Thyroid gland (tissue), 4 donors: ENCODE results near the gene ABCC6. TPM values are rescaled to one million over a fixed set of nuclear protein-coding genes. Genes with fewer than 3 reads are reported as not detected.
"Not testable (repeated sequence)": the region's sequence is repeated elsewhere in the genome, so short reads cannot be mapped to it uniquely, and the experiment has no call there.

ENCODE experiments used
- DNase-seq, 2 donors: peaks; one replicate each; pipeline ENCODE4 v3.0.0-alpha.2; 2019
- H3K27ac ChIP-seq, 3 donors: fragments of 200-600 bp; sonication (generic); 1 replicate in 2 of 3; 2 replicates in 1 of 3; pipeline ENCODE4 v1.5.1; 2016 to 2019; ENCODE audit warnings: mild to moderate bottlenecking in 1 of 3, moderate library complexity in 1 of 3
- H3K27me3 ChIP-seq: fragments of 200-600 bp; sonication (generic); one replicate; pipeline ENCODE4 v1.5.1; 2019
- H3K36me3 ChIP-seq, 2 donors: fragments of 200-600 bp; sonication (generic); one replicate each; pipeline ENCODE4 v1.5.1; 2016 to 2019
- H3K4me1 ChIP-seq, 2 donors: fragments of 200-600 bp; sonication (generic); one replicate each; pipeline ENCODE4 v1.5.1; 2017 to 2019
- H3K4me3 ChIP-seq, 3 donors: fragments of 200-600 bp; sonication (generic); replicated peaks in 1 of 3; 1 replicate in 2 of 3; 2 replicates in 1 of 3; pipeline ENCODE4 v1.5.1; 2016; ENCODE audit warnings: mild to moderate bottlenecking in 1 of 3
- H3K9me3 ChIP-seq: fragments of 200-600 bp; sonication (generic); one replicate; pipeline ENCODE4 v1.5.1; 2017
- CTCF ChIP-seq, 6 experiments: fragments of 200-600 bp in 3 of 6; fragments of 450-650 bp in 3 of 6; sonication (generic) in 3 of 6; IDR thresholded peaks; one replicate each; pipeline ENCODE4 v1.5.1; 2016 to 2019; ENCODE audit warnings: antibody characterized with exemption in 6 of 6, mild to moderate bottlenecking in 2 of 6, inconsistent platforms in 1 of 6, moderate library complexity in 1 of 6
- POLR2A ChIP-seq, 2 donors: fragments of 450-650 bp; IDR thresholded peaks; one replicate each; pipeline ENCODE4 v1.6.1; 2017; ENCODE audit warnings: antibody characterized with exemption in 2 of 2, mild to moderate bottlenecking in 2 of 2, moderate library complexity in 1 of 2
- WGBS, 2 donors: methylation state at CpG; one replicate each; pipeline ENCODE4 v1.1.5; 2017; 5-methylcytosine and 5-hydroxymethylcytosine counted together
- intact Hi-C: fragments of 100-400 bp; cut with DNase I; formaldehyde crosslinking; loops from one replicate; pipeline ENCODE4 v1.15.1; 2023
- total RNA-seq, 4 donors: library from RNA; depleted of rRNA; stranded (reverse); fragments of >200 nt; gene quantifications; one replicate each; pipeline ENCODE4 v1.2.3, GENCODE V29; 2016

The ABCC6 gene
- total RNA-seq, 4 donors from 2014 or later = 4.8 to 17.7 (median 12.3) TPM

DNA sequence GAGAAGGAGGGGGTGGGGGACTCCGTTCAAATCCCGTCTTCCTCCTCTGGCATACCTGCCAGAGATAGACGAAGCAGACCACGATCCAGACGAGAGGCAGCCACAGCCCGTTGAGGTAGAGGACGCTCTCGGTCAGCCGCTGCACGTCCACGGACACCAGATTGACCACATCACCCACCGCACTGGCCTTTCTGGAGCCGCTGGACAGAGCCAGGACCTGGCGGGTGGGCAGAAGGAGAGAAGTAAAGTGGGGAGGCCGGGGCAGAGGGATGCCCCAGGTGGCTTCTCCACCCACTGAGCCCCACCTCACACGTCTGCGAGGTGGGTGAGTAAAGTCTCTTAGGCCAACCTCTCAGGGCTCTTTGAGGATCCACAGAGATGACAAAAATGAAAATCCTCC, 25.3 kb downstream of the ABCC6 start:
- DNase-seq = no peak
- no peak overlapping the region for H3K4me3 ChIP-seq
- TF ChIP-seq POLR2A (IDR thresholded peaks at IDR 0.05) (no peak), CTCF (IDR thresholded peaks at IDR 0.05) (no peak)
- no peaks in the 10 kb centered on the region for H3K4me1 ChIP-seq
- H3K27me3 ChIP-seq = no peaks in the 10 kb centered on the region
- H3K9me3 ChIP-seq = no peaks in the 10 kb centered on the region
- H3K36me3 ChIP-seq = no peaks in the 10 kb centered on the region
- H3K27ac ChIP-seq = no peak overlapping the region
- intact Hi-C loops = loop anchor here (10.0 kb wide), 1 partner anchor 433 kb away; no protein-coding TSS in a partner anchor
- 83 to 86% methylated on average over 17 of the region's 17 CpGs for WGBS, 2 donors

DNA sequence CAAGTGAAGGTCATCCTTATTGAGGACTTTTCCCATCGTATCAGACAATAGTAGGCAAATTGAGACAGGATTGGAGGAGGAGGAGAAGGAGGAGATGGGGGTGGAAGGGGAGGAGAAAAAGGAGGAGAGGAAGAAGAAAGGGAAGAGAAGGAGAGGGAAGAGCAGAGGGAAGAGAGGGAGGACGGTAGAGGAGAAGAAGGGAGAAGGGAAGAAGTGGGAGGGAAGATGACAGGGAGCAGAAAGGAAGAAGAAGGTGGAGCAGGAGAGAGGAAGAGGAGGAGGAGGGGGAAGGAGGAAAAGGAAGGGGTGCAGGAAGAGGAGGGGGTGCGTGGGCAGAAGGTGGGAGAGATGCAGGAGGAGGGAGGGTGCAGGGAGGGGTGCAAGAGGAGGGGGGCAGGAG, 26.0 kb downstream of the ABCC6 start:
- no peak overlapping the region for H3K27ac ChIP-seq
- TF ChIP-seq CTCF (IDR thresholded peaks at IDR 0.05) (no peak), POLR2A (IDR thresholded peaks at IDR 0.05) (no peak)
- intact Hi-C loops = loop anchor here (10.0 kb wide), 1 partner anchor 433 kb away; no protein-coding TSS in a partner anchor
- WGBS, 2 donors = 56% methylated on average over 3 of the region's 3 CpGs
- no peaks in the 10 kb centered on the region for H3K9me3 ChIP-seq
- DNase-seq = no peak
- H3K36me3 ChIP-seq = no peaks in the 10 kb centered on the region
- no peaks in the 10 kb centered on the region for H3K4me1 ChIP-seq
- no peak overlapping the region for H3K4me3 ChIP-seq
- no peaks in the 10 kb centered on the region for H3K27me3 ChIP-seq

DNA sequence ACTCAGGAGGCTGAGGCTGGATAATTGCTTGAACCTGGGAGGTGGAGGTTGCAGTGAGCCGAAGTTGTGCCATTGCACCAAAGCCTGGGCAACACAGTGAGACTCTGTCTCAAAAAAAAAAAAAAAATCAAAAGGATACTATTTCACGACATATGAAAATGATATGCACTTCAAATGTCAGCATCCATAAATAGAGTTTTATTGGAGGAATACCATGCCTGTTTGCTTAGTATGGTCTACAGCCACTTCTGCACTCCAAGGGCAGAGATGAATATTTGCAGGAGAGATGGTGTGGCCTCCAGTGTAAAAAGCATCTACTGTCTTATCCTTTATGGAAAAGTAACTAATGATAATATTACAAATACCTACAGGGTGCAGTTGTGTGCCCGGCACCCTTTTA, 27.2 kb downstream of the ABCC6 start:
- Histone ChIP-seq H3K27ac (no peak overlapping the region), H3K4me1 (no peaks in the 10 kb centered on the region), H3K27me3 (no peaks in the 10 kb centered on the region), H3K36me3 (no peaks in the 10 kb centered on the region), H3K4me3 (no peak overlapping the region), H3K9me3 (no peaks in the 10 kb centered on the region)
- no peak for TF ChIP-seq CTCF (IDR thresholded peaks at IDR 0.05)
- TF ChIP-seq POLR2A (IDR thresholded peaks at IDR 0.05) = no peak
- no peak for DNase-seq
- 94 to 95% methylated on average over 3 of the region's 3 CpGs for WGBS, 2 donors
- intact Hi-C loops = loop anchor here (10.0 kb wide), 1 partner anchor 431 kb away; no protein-coding TSS in a partner anchor

- Histone ChIP-seq H3K9me3 (no peaks in the 10 kb centered on the region), H3K4me1 (no peaks in the 10 kb centered on the region), H3K27me3 (no peaks in the 10 kb centered on the region), H3K27ac (no peak overlapping the region), H3K4me3 (no peak overlapping the region), H3K36me3 (no peaks in the 10 kb centered on the region)
- 70 to 74% methylated on average over 7 to 8 of the region's 8 CpGs for WGBS, 2 donors
- intact Hi-C loops = loop anchor here (10.0 kb wide), 1 partner anchor 427 kb away; no protein-coding TSS in a partner anchor
- TF ChIP-seq CTCF (IDR thresholded peaks at IDR 0.05) (no peak), POLR2A (IDR thresholded peaks at IDR 0.05) (no peak)
- no peak for DNase-seq
Measured at GRCh38 chr16:16191493-16192167, 31.7 kb downstream of the ABCC6 start.

DNA sequence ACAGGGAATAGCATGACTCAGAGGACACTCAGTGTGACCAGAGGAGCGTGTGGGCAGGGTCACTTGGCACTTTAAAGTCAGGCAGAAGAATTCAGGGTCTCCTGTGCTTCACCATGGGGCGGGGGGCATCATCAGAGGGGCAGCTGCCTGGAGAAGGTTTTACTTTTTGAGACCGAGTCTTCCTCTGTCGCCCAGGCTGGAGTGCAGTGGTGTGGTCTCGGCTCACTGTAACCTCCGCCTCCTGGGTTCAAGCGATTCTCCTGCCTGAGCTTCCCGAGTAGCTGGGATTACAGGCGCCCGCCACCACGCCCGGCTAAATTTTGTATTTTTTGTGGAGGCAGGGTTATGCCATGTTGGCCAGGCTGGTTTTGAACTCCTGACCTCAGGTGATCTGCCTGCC, 32.3 kb downstream of the ABCC6 start:
- H3K27me3 ChIP-seq, H3K36me3 ChIP-seq, H3K27ac ChIP-seq, H3K4me1 ChIP-seq, DNase-seq, H3K9me3 ChIP-seq, H3K4me3 ChIP-seq: not testable (repeated sequence)
- intact Hi-C loops = loop anchor here (10.0 kb wide), 1 partner anchor 426 kb away; no protein-coding TSS in a partner anchor
- WGBS, 2 donors = 86 to 97% methylated on average over 12 of the region's 12 CpGs
